ENCODE results near the gene CAPN15. TPM values are rescaled to one million over a fixed set of nuclear protein-coding genes. Genes with fewer than 3 reads are reported as not detected.

Gene CAPN15
- total RNA-seq, 1 experiment from 2014 or later: 91.2 TPM

GRCh38 chr16:534135-534534 is 6.6 kb downstream of the CAPN15 start:
- Histone ChIP-seq H3K36me3 (ENCODE audit: insufficient read depth, low read length, poor library complexity, severe bottlenecking) (no peaks in the 10 kb centered on the region), H3K4me1 (ENCODE audit: insufficient read depth, low read length, poor library complexity, severe bottlenecking) (no peaks in the 10 kb centered on the region), H3K27ac (ENCODE audit: low read depth, low read length, poor library complexity, severe bottlenecking) (no peak overlapping the region), H3K27me3 (replicated peaks; ENCODE audit: insufficient read depth, low read depth, low read length, poor library complexity) (no peaks in the 10 kb centered on the region), H3K4me3 (ENCODE audit: low read depth, low read length, poor library complexity, severe bottlenecking) (no peak overlapping the region), H3K9me3 (ENCODE audit: low read depth, low read length, poor library complexity, severe bottlenecking) (no peaks in the 10 kb centered on the region)
- ChIA-PET POLR2A (ENCODE audit: low non-redundant PET) (no interaction called here), CTCF (no interaction called here)
- intact Hi-C loops (cut with micrococcal nuclease; ENCODE audit: unreplicated experiment): no loop called here
- no TSS peak for BruUV-seq (replicated peaks)
- DNase-seq (ENCODE audit: low spot score): no peak
- TF ChIP-seq EZH2 (IDR thresholded peaks at IDR 0.05; ENCODE audit: borderline replicate concordance, low read depth, low read length, poor library complexity, severe bottlenecking): no peak
- TF ChIP-seq, protein P1, sequence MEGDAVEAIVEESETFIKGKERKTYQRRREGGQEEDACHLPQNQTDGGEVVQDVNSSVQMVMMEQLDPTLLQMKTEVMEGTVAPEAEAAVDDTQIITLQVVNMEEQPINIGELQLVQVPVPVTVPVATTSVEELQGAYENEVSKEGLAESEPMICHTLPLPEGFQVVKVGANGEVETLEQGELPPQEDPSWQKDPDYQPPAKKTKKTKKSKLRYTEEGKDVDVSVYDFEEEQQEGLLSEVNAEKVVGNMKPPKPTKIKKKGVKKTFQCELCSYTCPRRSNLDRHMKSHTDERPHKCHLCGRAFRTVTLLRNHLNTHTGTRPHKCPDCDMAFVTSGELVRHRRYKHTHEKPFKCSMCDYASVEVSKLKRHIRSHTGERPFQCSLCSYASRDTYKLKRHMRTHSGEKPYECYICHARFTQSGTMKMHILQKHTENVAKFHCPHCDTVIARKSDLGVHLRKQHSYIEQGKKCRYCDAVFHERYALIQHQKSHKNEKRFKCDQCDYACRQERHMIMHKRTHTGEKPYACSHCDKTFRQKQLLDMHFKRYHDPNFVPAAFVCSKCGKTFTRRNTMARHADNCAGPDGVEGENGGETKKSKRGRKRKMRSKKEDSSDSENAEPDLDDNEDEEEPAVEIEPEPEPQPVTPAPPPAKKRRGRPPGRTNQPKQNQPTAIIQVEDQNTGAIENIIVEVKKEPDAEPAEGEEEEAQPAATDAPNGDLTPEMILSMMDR (conservative IDR thresholded peaks at IDR 0.05; ENCODE audit: low read depth, low read length): no peak

DNA sequence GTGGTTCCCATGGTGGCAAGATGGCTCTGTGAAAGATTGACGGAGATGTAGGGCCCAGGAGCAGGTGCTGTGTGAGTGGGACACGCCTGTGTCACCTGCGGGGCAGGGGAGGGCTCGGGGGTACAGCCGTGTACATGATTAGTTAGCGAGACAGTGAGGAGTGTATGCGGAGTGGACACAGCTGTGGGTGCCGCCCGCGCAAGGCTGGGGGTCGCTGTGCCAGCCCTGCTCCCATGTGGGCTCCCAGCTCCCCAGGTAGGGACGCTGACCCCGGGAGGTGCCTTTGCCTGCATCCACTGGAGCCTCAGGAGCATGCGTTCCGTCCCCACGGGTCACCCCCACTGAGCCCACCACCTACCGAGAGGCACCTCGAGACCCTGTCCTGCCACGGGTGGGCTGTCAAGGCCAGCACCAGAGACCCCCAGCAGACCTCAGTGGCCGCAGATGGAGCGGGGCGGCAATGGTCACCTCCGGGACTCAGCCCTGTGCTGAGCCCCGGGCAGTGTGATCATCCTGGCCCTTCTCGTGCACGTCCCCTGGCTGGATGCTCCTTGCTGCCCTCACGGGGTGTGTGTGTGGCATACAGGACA is 7.4 kb downstream of the CAPN15 start:
- CTCF ChIA-PET: no interaction called here
- Histone ChIP-seq H3K27me3 (replicated peaks; ENCODE audit: insufficient read depth, low read depth, low read length, poor library complexity) (no peaks in the 10 kb centered on the region), H3K36me3 (ENCODE audit: insufficient read depth, low read length, poor library complexity, severe bottlenecking) (no peaks in the 10 kb centered on the region), H3K27ac (ENCODE audit: low read depth, low read length, poor library complexity, severe bottlenecking) (no peak overlapping the region), H3K9me3 (ENCODE audit: low read depth, low read length, poor library complexity, severe bottlenecking) (no peaks in the 10 kb centered on the region), H3K4me3 (ENCODE audit: low read depth, low read length, poor library complexity, severe bottlenecking) (no peak overlapping the region), H3K4me1 (ENCODE audit: insufficient read depth, low read length, poor library complexity, severe bottlenecking) (no peaks in the 10 kb centered on the region)
- intact Hi-C loops (cut with micrococcal nuclease; ENCODE audit: unreplicated experiment): no loop called here
- POLR2A ChIA-PET (ENCODE audit: low non-redundant PET): no interaction called here
- BruUV-seq (replicated peaks): no TSS peak
- DNase-seq (ENCODE audit: low spot score): no peak
- no peak for TF ChIP-seq EZH2 (IDR thresholded peaks at IDR 0.05; ENCODE audit: borderline replicate concordance, low read depth, low read length, poor library complexity, severe bottlenecking)
- TF ChIP-seq, protein P1 (conservative IDR thresholded peaks at IDR 0.05; ENCODE audit: low read depth, low read length): no peak

DNA sequence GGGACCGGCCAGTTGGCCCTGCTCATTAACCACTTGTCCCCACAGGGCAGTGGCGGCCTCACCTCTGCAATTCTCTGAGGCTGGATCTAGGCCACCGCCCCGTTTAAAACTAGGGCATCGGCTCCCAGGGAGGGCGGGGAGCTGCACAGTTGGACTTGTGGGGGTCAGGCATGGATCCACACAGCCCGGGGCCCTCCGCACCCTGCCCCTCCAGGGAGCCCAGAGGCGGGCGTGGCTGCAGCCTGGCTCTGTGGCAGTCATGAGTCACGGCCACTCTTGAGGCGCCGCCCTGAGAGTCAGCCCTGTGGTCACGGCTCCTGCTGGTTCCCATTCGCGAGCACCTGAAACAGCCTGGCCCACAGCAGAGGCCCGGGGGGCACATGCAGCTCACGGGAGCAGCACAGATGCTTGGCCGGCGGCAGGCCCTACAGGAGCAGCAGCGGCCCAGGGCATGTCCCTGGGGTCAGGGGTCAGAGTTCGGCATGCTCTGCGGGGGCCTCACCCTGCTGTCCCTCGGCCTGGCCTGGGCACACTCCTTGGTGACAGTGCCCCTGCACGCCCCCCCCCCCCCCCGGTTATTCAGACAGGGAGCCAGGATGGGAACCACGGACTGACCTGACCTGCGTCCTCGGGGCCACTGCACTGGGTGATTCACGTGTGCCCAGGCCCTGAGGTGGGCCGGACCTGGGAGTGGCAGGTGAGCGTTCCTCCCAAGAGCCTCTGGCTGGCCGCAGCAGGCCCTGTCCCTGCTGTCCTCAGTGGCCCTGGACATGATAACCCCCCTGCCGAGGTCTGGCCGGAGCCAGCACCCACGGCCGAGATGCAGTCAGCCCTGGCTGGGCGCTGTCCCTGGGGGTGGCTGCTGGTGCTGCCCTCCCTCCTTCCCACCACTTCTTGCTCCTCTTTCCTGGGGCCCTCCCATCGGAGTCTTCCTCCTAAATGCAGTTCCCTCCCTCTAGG is 8.2 kb downstream of the CAPN15 start:
- Histone ChIP-seq H3K36me3 (ENCODE audit: insufficient read depth, low read length, poor library complexity, severe bottlenecking) (no peaks in the 10 kb centered on the region), H3K27me3 (replicated peaks; ENCODE audit: insufficient read depth, low read depth, low read length, poor library complexity) (no peaks in the 10 kb centered on the region), H3K4me1 (ENCODE audit: insufficient read depth, low read length, poor library complexity, severe bottlenecking) (no peaks in the 10 kb centered on the region), H3K9me3 (ENCODE audit: low read depth, low read length, poor library complexity, severe bottlenecking) (no peaks in the 10 kb centered on the region), H3K4me3 (ENCODE audit: low read depth, low read length, poor library complexity, severe bottlenecking) (no peak overlapping the region), H3K27ac (ENCODE audit: low read depth, low read length, poor library complexity, severe bottlenecking) (no peak overlapping the region)
- CTCF ChIA-PET: no interaction called here
- DNase-seq (ENCODE audit: low spot score): no peak
- no peak for TF ChIP-seq EZH2 (IDR thresholded peaks at IDR 0.05; ENCODE audit: borderline replicate concordance, low read depth, low read length, poor library complexity, severe bottlenecking)
- TF ChIP-seq, protein P1 (conservative IDR thresholded peaks at IDR 0.05; ENCODE audit: low read depth, low read length): no peak
- BruUV-seq (replicated peaks): no TSS peak
- POLR2A ChIA-PET (ENCODE audit: low non-redundant PET): no interaction called here
- intact Hi-C loops (cut with micrococcal nuclease; ENCODE audit: unreplicated experiment): no loop called here

Measured in A673 (cell line).